RPMI7951 (cell line): Measurements from ENCODE around the gene ZNF576. TPM values are rescaled to one million over a fixed set of nuclear protein-coding genes. Genes with fewer than 3 reads are reported as not detected.
A peak's percentile ranks its signal among the peaks of the same experiment; 100 is the strongest.
"Not testable (repeated sequence)": the region's sequence is repeated elsewhere in the genome, so short reads cannot be mapped to it uniquely, and the experiment has no call there.

Source experiments
- DNase-seq: peaks from one replicate; pipeline ENCODE4 v3.0.0-alpha.2; 2012; ENCODE audit warnings: low read depth
- total RNA-seq: library from RNA; depleted of rRNA; stranded (reverse); fragments of >200 nt; shearing (Covaris generic); gene quantifications from 2 replicates; pipeline ENCODE4 v1.2.3, GENCODE V29; 2014

ZNF576 gene
- total RNA-seq, 1 experiment from 2014 or later = 13.1 TPM

DNA sequence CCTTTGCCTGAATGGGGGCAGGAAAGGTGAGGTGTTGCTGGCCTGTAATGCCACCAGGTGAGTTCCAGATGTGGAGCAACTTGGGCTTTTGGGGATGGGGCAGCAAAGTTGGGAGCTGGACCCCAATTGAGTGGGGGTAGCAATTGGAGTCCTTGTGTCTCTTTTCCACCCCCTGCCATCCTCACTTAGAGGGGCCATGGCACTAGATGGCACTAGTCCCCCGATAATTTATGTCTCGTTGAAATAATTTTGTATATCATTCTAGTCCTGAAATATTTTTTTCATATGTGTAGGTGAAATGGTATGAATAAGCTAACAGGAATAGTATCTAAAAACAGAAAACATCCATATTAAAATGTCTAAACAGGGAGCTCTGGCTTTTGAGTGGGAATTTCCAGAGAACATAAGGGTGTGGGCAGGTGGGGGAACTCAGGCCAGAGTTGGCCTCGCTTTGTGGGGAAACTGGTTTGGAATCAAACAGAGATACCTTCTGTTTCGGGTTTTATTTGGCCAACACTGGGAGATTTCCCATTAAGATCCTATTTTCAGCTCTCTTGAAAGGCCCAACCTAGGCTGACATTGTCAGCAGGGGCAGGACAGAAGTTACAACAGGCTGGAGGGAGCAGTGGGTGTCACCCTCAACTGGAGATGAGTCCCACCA, 3.4 kb downstream of the ZNF576 start:
- no peak for DNase-seq

DNA sequence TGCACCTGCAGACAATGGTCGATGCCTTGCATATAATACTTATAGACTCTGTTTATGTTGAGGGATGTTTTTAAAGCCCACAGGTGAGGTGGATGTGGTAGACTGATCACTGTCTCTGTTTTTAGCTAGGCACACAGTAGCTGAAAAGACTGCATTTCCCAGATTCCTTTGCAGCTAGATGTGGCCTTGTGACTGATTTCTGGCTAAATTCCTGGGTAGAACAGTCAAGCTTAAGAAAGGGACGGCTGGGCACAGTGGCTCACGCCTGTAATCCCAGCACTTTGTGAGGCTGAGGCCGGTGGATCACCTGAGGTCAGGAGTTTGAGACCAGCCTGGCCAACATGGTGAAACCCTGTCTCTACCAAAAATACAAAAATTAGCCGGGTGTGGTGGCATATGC, 3.9 kb downstream of the ZNF576 start:
- DNase-seq = not testable (repeated sequence)

DNA sequence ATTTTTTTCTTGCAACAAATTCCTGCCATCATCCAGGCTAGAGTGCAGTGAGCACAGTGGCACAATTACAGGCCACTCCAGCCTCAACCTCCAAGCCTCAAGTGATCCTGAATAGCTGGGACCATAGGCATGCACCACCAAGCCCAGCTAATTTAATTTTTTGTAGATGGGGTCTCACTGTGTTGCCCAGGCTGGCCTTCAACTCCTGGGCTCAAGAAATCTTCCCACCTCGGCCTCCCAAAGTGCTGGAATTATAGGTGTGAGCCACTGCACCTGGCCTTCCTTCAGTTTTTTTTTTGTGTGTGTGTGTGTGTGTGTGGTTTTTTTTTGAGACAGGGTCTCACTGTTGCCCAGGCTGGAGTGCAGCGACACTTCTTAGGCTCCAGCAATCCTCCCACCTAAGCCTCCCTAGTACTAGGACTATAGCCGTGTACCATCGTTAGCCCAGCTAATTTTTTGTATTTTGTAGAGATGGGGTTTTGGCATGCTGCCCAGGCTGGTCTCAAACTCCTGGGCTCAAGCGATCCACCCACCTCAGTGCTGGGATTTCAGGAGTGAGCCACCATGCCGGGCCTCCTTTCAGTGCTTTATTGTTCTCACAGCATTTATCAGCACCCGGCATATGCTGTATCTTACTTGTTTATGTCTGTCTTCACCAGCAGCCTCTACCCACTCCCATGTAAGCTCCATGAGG, 9.6 kb downstream of the ZNF576 start:
- no peak for DNase-seq

DNA sequence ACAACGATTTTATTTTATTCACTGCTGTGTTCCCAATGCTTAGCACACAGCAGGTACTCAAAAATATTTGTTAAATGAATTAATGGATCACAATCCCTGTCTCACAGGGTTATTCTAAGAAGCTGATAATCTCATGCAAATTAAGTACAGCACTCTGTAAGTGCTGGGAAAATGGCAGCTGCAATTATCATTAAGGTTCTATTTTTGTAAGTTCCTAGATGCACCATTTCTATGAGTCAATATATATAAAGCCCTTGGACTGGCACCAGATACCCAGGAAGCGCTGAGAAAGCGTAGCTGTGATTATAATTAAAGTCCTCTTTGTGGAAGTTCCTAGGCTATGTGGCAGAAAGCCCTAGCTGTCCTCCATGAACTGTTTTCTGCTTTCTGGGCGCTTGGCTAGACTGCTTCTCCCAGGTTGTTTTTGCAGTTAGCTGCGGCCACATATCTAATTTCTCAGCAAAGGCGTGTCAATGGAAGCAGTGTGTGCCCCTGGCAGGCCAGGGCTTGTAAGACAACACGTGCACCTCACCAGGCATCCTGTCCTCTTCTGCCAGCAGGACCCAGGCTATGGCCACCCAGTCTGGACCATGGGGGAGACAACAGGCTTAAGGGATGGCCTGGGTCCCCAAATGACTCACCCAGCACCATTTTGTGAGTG, 10.3 kb downstream of the ZNF576 start:
- DNase-seq = no peak

DNA sequence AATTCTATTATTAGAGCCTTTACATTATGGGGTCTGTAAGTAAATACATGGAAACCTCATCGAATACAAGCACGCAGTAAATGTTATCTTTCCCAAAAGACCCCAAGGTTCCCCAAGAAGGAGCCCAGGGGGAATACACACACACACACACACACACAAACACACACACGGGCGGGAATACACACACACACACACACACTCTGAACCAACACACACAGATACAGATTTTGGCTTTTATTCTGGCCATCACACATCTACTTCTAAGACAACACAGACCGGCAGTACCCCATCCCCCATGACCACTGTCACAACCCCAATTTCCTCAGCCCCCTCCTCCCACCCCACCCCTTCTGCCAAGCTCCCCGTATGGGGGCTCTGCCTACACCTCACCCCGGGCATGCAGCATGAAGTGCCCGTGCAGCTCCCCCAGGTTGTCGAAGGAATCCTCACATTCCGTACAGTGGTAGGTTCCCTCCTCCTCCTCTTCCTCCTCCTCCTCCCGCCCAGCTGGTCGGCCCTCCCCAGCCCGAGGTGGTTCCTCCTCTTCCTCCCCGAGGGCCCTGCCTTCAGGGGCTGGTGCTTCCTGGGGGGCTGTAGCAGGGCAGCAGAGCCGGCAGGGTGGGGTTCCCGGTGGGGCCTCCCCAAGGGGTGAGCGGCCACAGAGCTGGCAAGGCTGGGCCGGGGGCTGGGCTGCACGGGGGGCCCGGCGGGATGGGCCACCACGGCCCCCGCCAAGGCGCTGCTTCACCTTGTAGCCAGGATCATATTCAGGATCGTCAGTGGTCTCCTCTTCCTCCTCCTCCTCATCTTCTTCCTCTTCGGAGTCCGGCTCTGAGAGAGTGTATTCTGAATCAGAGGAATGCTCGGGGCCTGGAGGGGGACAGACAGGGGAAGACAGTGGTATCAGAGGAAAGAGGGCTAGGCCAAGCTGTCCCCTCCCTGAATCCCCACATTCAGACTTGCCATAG, 11.1 kb downstream of the ZNF576 start:
- no peak for DNase-seq

DNA sequence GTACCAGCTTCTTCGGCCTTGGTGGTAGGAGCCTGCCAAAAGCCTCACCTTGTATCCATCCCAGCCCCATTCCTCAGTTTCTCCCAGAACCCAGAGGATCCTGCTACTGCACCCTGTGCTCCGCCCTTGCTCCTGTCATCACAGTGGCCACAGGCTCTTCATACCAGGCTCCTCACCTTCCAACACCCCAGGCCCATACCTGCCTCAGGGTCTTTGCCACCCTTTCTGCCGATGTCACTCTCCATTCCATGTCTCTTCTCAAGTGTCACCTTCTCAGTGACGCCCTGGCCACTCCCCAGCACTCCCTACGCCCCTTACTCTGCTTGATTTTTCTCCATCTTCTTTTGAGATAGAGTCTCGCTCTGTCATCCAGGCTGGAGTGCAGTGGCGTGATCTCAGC, 13.5 kb downstream of the ZNF576 start:
- no peak for DNase-seq

DNA sequence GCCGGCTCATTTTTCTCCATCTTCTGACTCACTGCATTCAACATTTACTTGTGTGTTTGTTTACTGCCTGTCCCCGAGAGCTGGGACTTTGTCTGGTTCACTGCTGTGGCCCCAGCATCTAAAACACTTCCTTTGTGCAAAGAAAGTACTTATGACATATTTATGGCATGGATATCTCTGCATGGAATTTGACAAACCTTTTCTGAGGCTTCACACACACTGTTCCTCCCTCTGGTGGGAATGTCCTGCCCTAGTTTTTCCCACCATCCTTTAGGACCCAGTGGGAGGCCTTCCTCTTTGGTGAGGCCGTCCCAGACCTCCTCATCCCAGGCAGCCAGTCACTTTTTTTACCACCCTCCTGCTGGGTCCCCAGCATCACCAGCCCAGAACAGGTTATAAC, 14.1 kb downstream of the ZNF576 start:
- DNase-seq = no peak

DNA sequence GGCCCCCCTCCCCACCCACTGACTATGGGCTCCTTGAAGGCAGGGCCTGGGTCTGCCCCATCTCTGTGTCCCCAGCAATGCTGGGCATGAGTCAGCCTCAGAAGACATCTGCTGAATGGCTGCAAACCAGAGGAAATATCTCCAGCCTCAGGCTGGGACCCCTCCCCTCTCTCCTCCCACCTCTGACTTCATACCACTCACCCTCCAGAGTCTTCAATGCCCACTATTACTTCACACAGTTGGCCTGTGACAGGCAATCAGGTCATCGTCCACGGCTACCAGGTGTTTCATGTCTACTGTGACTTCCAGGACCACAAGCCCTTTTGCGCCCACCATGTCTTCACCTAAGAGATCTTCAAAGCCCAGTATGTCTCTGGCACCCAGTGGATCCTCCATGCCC, 15.4 kb downstream of the ZNF576 start, which contains the start of gene SRRM5:
Gene SRRM5, plus strand, starts transcription at position 301 of the 400 bp plus-strand sequence. Its CDS starts 34 bp downstream, at position 335.
- no peak for DNase-seq

DNA sequence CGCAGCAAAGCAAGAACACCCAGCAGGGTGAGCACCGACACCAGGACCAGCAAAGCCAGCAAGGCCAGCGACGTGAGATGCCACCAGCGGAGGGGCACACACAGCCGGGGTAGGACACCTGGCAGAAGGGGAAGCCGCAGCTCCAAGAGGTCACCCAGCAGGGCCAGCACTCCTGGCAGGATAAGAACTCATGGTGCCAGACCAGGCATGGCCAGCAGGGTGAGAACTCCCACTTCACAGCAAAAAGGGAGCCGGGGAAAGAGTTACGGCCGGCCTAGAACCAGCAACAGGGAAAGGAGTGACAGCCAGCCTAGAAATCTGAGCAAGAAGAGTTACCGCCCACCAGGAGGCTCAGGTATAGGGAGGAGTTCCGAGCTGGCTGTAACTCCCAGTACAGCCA, 16.0 kb downstream of the ZNF576 start:
- no peak for DNase-seq

DNA sequence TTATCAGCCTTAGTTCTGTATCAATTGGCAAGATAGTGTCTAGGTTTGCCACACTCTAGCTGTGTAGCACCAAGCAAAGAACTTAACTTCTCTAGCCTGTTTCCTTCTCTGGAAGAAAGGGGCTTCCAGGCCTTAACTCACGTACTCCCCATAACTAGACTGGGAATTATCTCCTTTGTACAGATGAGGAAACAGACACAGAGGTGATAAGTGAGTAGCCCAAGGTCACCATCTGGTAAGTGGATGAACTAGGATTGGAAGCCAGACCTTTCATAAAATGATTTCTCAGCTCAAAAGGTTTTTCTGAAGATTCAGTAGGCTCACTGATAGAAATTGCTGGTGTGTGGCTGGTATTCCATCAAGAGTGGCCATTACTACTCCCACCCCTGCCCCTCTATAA, 19.9 kb downstream of the ZNF576 start:
- no peak for DNase-seq

DNA sequence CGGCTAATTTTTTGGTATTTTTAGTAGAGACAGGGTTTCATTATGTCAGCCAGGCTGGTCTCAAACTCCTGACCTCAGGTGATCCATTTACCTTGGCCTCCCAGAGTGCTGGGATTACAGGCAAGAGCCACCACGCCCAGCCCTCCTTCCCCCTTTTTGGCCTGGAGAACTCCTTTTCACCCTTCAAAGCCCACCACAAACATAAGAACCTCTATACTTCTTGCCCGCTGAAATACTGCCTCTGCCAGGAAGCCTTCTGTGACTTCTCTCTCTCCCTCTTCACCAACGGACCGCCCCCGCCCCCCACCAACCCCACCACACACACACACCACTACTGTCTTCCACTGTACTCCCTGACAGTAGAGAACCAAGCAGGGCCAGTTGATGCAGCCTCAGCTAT, 20.6 kb downstream of the ZNF576 start:
- no peak for DNase-seq

DNA sequence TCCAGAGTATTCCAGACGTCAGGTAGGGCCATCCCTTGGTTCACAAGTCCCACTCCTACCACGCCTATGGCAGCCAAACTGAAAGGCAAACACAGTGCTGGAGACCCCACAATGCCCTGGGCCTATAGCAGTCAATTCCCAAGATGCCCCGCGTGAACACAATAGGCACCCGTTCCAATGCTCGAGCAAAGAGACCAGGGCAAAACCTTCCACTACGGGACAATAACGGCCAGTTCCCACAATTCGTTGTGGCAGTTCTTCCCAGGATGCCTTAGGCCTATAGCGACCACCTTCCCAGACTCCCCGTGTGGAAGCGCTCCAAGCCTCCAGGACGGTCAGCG, 22.5 kb downstream of the ZNF576 start:
- DNase-seq = peak; percentile 49

DNA sequence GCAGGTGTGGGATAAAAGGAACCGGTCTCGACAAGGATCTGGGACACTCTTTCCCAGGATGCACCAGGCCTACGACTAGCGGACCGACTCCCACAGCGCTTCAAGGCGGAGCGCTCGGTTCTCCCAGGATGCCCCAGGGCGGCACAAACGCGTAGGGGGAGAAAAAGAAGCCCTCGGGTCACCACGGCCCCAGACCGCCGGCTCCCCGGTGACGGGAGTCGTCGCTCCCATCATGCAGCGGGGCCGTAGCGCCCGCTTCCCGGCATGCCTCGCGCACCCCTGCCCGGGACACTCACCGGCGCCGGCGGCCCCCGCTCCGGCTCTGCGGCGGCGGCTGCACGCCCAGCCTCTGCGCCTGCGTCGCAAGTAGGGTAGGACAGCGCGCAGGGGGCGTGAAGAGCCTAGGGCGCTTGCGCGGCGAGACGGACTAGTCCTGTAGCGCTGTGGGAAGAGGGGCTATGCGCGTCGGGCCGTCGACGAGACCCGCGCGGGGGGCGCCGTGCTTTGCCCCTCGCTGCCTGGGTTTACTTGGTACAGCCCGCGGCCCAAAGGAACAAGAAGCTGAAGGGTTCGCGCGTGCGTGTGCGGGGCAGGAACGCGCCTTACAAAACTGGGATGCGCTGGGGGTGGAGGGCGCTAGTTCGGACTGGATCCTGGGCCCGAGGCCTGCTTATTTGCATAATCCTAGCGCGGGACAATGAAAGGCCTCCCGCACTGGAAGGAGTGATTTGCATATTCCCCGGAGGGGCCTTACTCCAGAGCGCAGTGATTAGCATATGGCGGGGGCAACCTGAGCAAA, 23.1 kb downstream of the ZNF576 start, which contains the start of gene ZNF428:
Gene ZNF428, minus strand, starts transcription at position 368 of the 799 bp plus-strand sequence. CDS start 5,325 bp downstream, outside the sequence.
- DNase-seq = peak; percentile 92

DNA sequence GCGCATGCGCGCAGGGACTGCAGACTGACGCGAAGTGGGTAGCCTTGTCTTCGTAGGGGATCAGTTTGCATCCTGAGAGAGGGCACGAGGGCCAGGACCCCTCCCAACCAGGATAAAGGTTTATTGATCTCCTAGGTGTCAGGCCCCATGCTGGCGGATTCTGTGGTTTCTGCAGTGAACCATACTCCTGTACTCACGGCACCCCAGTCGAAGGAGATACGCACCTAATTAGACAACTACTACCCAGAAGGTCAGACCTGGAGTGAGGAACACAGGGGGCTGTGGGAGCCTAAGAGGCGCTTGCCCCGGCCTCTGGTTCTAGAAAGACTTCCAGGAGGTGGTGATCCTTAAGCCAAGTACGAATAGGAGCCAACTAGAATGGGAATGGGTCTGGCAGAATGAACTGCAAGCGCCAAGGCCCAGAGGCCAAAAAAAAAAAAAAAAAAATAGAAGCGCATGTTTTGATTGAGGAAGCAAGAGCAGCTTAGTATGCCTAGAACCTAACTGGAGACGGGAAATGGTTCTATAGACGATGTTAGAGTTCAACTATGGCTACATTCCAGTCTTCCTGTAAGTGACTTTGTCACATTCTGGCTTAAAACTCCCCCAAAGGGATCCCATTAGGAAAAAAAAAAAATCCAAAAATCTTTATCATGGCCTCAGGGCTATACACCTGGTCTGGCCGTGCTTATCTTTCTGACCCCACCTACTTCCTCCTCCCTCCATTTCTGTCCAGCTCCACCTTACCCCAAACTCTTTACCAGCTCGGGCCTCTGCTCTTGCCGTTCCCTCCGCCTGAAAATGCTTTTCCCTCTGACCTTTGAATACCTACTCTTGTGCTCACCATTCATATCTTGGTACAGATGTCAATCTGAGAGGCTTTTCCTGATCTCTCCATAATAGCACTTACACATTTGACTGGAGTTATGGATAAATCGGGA, 23.9 kb downstream of the ZNF576 start:
- DNase-seq = peak; percentile 26

DNA sequence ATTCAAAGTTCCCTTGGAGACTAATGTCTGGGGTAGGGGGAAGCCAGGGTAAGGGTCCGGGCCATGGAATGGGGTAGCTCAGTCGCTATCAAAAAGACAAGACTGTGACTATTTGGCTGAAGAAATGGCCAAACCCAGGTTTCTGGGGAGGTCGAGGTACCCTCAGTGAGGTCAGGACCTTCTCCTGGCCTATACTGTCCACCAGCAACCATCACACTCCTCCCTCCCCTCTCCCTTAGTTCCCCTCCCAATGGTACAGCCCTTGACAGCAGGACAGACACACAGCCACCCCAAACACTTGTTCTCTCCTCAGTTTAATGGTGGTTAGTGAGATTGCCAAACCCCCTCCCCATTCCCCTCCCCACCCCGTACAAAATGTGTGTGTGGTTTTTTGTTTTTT, 25.7 kb downstream of the ZNF576 start:
- no peak for DNase-seq

DNA sequence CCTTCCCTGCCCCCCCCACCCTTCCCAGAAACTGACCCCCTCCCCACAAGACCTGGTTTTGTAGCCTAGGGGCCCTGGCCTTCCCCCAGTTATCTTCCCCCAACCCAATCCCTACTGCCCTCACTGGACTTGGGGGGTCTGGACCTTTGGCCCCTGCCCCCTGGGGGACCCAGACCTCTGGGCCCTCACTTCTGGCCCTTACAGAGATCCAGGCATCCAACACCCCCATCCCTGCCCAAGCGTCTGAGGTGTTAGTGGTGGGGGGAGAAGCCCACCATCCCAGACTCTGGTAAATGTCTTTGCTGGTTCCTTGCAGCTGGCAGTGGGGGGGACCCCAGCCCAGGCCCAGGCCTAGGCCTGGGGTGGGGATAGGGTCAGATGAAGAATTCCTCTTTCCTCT, 26.6 kb downstream of the ZNF576 start:
- DNase-seq = no peak

DNA sequence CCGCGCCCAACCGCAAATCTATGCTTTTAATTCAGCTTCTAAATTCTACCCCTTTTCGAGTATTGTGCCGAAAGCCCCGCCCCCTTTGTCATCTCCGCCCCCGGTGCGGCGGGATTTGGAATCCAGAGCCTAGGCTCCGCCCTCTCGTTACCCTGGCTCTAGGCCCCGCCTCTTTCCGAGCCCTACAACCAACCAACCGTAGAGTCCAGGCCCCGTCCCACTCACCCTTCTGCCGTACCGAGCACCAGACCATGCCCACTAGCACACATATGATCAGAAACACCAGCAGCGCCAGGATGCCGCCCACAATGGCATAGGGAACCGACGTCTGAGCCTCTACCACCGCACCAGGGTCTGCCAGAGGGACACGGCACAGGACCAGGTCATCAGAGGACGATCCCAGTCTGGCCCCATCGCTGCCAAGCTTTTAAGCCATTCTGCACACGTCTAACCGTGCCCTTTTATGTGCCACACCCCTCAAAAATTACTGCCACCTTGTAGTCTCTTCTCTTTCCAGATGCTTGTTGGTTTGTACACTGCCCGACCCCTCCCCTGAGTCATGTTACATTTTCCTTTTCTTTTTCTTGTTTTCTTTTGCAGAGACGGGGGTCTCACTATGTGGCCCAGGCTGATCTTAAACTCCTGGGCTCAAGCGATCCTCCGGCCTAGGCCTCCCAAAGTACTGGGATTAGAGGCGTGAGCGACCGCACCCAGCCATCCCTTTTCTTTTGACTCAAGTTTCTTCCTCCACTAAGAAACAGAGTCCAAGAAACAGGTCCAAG, 27.7 kb downstream of the ZNF576 start:
- no peak for DNase-seq

DNA sequence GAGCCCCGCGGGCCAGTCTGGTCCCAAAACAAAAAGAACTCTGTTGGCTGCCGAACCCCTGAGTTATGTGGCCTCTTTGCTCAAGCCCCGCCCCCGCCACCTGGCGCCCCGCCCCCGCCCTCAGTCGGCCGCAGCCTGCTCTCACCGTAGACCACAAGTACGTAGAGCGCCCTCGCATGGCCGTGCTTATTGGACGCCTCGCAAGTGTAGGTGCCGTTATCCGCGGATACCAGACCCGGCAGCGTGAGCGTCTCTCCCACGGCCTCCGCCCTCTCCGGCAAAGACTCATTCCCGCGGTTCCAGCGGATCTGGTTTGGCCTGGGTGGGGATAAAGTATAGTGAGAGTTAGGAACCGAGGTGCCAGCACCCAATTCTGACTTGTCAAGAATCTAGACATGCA, 28.5 kb downstream of the ZNF576 start:
- no peak for DNase-seq
